MCF 10A (cell line): ENCODE results near the gene TSNAX. TPM values are rescaled to one million over a fixed set of nuclear protein-coding genes. Genes with fewer than 3 reads are reported as not detected.

Experiments
- BruUV-seq: library from RNA; stranded (reverse); fragments of 400-500 nt; replicated peaks from 2 replicates; lab custom pipeline; 2021; lab: Mats Ljungman, UMichigan
- CTCF ChIA-PET: fragments of 300-600 bp; sonication (Branson Sonifier 250); formaldehyde crosslinking; extraction: SDS; loops from one replicate; lab custom pipeline; 2021; ENCODE audit warnings: antibody characterized with exemption, inconsistent platforms; lab: Yijun Ruan, JAX
- POLR2A ChIA-PET: fragments of 300-600, 350-650 bp; sonication (Branson Sonifier 250); formaldehyde crosslinking; extraction: SDS; loops from one replicate; lab custom pipeline; 2020; ENCODE audit warnings: antibody characterized with exemption, inconsistent platforms; lab: Yijun Ruan, JAX
- DNase-seq: peaks from one replicate; pipeline ENCODE4 v3.0.0-alpha.2; 2018; ENCODE audit not compliant: unreplicated experiment
- H3K27ac Mint-ChIP-seq: one replicate; pipeline ENCODE4 v1.8.0; 2022; ENCODE audit warnings: mild to moderate bottlenecking, low read depth, mixed read lengths; ENCODE audit not compliant: unreplicated experiment
- H3K27me3 Mint-ChIP-seq: one replicate; pipeline ENCODE4 v1.8.0; 2022; ENCODE audit warnings: mixed read lengths; ENCODE audit not compliant: insufficient read depth, unreplicated experiment
- H3K36me3 Mint-ChIP-seq: one replicate; pipeline ENCODE4 v1.8.0; 2022; ENCODE audit warnings: mild to moderate bottlenecking, moderate library complexity, mixed read lengths; ENCODE audit not compliant: insufficient read depth, unreplicated experiment
- H3K4me1 Mint-ChIP-seq: one replicate; pipeline ENCODE4 v1.8.0; 2022; ENCODE audit warnings: mixed read lengths; ENCODE audit not compliant: insufficient read depth, unreplicated experiment
- H3K4me3 Mint-ChIP-seq: one replicate; pipeline ENCODE4 v1.8.0; 2022; ENCODE audit warnings: mild to moderate bottlenecking, moderate library complexity, mixed read lengths; ENCODE audit not compliant: unreplicated experiment
- H3K9me3 Mint-ChIP-seq: one replicate; pipeline ENCODE4 v1.8.0; 2022; ENCODE audit warnings: mixed read lengths; ENCODE audit not compliant: unreplicated experiment
- CTCF ChIP-seq: fragments of 200-600 bp; IDR thresholded peaks from one replicate; pipeline ENCODE4 v1.8.0; 2022; ENCODE audit warnings: antibody characterized with exemption, mild to moderate bottlenecking; ENCODE audit not compliant: unreplicated experiment
- intact Hi-C: fragments of 100-400 bp; cut with micrococcal nuclease; formaldehyde crosslinking; loops from 2 replicates; pipeline ENCODE4 v1.14.1; 2022
- total RNA-seq: library from RNA; stranded (reverse); gene quantifications from 2 replicates; pipeline ENCODE4 v1.2.3, GENCODE V29; 2022

Gene TSNAX
- total RNA-seq, 1 experiment from 2014 or later: 79.0 TPM

DNA sequence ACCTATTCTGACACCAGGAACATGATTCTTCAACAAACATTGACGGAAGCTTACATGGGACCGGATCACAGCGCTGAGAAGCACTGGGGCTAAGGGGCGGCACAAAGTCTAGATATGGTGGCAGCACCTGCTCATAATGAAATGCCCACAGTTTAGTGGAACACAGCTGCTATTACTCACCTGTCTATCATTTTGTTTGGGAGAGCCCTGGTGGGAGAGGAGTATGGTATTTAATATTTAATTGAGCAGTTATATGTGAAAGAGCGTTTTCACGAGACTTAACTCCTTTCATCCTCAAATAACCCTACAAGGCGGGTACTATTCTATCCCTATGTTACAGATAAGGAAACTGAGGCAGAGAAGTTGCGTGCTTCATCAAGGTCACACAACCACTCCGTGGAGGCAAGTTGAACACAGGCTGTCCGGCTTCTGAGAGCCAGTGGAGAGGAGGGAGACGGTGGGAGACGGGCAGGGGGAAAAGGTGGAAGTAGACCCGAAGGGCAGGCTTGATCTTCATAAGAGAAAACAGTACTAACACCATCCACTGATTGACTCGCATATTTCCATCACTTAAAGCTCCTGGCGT is 790 bp upstream of the TSNAX start:
- Mint-ChIP-seq H3K27ac (peak overlapping the region; percentile 98), H3K36me3 (peaks cover 48% of the 10 kb centered on the region), H3K4me3 (peak overlapping the region; percentile 97), H3K4me1 (peaks cover 36% of the 10 kb centered on the region), H3K27me3 (no peaks in the 10 kb centered on the region), H3K9me3 (no peaks in the 10 kb centered on the region)
- POLR2A ChIA-PET: interaction anchor here (0.5 to 2.8 kb wide), 36 partner anchors 9 to 549 kb away, joined by 3 to 53 read pairs (median 5); partner anchors contain the start of genes ARV1, EGLN1, EXOC8 and SPRTN
- no peak for TF ChIP-seq CTCF
- CTCF ChIA-PET: interaction anchor here (0.7 to 2.2 kb wide), 5 partner anchors 61 to 563 kb away, joined by 3 to 10 read pairs (median 3); no protein-coding TSS in a partner anchor
- intact Hi-C loops: loop anchor here (1.0 kb wide), 3 partner anchors 105 to 188 kb away; partner anchors contain the start of gene EGLN1
- BruUV-seq: no TSS peak
- peak; percentile 29 for DNase-seq

DNA sequence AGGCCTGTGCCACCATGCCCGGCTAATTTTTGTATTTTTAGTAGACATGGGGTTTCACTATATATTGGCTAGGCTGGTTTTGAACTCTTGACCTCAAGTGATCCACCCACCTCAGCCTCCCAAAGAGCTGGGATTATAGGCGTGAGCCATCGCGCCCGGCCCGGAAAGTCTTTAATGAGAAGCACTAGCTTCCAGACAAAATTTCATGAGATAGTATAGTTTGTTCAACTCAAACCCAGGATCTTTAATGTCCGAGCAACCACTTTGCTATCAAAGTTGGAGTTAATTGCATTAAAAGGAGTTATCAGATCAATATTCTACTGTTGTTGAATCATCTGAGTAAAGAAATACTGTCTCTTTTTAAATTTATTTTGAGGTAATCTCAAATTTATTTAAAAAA is 4.8 kb downstream of the TSNAX start:
- DNase-seq: no peak
- no TSS peak for BruUV-seq
- intact Hi-C loops: no loop called here
- peaks cover 32% of the 10 kb centered on the region for H3K4me1 Mint-ChIP-seq
- H3K4me3 Mint-ChIP-seq: no peak overlapping the region
- no peaks in the 10 kb centered on the region for H3K27me3 Mint-ChIP-seq
- CTCF ChIA-PET: interaction anchor here (0.6 kb wide), 1 partner anchor 49 kb away, joined by 3 read pairs; no protein-coding TSS in a partner anchor
- no peak overlapping the region for H3K27ac Mint-ChIP-seq
- TF ChIP-seq CTCF: no peak
- POLR2A ChIA-PET: interaction anchor here (0.7 to 0.9 kb wide), 3 partner anchors 17 to 77 kb away, joined by 3 read pairs; no protein-coding TSS in a partner anchor
- peaks cover 2% of the 10 kb centered on the region for H3K9me3 Mint-ChIP-seq
- H3K36me3 Mint-ChIP-seq: peaks cover 76% of the 10 kb centered on the region

DNA sequence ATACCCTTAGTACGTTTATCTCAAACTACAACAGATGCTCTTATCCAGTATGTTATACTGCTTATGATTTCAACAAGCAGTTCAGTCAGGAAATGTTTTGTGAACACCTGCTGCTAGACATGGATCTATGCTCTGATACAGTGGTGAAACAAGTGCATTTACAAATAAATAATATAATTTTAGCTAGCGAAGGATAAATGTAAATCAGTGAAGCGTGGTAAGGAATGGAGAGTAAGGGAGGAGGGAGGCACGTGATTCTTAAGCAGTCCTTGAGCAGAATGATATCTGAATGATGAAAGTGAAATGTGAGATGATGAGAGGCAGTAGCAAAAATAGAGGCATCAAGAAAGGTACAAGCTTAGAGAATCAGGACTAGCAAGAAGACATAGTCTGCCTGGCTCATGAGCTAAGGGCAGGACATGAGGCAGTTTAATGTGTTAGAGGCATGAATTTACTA is 6.3 kb downstream of the TSNAX start:
- Mint-ChIP-seq H3K36me3 (peaks cover 78% of the 10 kb centered on the region), H3K27ac (peak overlapping the region; percentile 20)
- no TSS peak for BruUV-seq

More for the DNA sequence above, 6.3 kb downstream of the TSNAX start:
- Mint-ChIP-seq H3K27me3 (no peaks in the 10 kb centered on the region), H3K9me3 (peaks cover 7% of the 10 kb centered on the region), H3K4me3 (no peak overlapping the region), H3K4me1 (peaks cover 23% of the 10 kb centered on the region)
- CTCF ChIA-PET: interaction anchor here (0.6 to 2.1 kb wide), 5 partner anchors 12 to 177 kb away, joined by 3 to 7 read pairs (median 3); no protein-coding TSS in a partner anchor
- DNase-seq: no peak
- intact Hi-C loops: no loop called here
- POLR2A ChIA-PET: interaction anchor here (0.7 to 2.1 kb wide), 6 partner anchors 10 to 197 kb away, joined by 3 to 7 read pairs (median 4); partner anchors contain the start of gene EXOC8
- no peak for TF ChIP-seq CTCF
